DMS53 treated with DMSO at 0.1 percent for 48 hours (cell line): ENCODE results near the gene SLC25A33.
"Not testable (repeated sequence)": the region's sequence is repeated elsewhere in the genome, so short reads cannot be mapped to it uniquely, and the experiment has no call there.

ENCODE experiments used
- DNase-seq: peaks from one replicate; lab custom pipeline; 2025; ENCODE audit not compliant: unreplicated experiment; lab: John Stamatoyannopoulos, UW

SLC25A33 gene

GRCh38 chr1:9538669-9539164 is 548 bp upstream of the SLC25A33 start:
- DNase-seq = no peak

DNA sequence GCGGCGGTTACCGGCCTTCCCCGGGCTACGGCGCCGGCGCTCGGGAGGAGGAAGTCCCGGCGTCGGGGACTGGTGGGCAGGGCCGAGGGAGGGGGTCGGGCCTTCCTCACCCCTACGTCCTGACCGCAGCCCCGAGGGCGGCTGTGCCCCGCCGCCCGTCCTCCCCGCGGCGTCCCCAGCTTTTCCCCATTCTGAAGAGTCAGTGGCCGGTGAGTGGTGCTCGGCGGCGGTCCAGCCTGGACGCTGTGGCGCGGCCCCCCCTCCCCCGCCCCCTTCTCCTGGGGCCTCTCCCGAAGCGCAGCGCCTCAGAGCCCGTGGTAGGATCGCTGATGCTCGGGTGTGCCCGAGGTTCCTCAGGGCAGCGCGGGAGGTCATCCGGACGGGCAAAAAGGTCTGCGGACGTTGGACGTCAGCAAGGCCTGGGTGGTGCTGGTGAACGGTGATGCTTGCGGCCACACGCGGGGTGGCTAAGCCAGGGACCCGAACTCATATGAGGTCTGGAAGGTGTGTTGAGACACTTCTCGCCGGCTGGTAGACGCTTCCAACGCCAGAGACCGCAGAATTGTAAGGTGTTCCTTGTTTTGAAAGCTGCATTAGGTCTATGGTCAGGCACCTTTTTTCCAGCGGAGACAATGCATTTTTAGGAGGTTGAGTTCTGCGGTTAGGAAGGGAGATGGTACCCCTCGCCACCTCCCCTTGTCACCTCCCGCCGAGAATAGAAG is 725 bp downstream of the SLC25A33 start:
- no peak for DNase-seq

DNA sequence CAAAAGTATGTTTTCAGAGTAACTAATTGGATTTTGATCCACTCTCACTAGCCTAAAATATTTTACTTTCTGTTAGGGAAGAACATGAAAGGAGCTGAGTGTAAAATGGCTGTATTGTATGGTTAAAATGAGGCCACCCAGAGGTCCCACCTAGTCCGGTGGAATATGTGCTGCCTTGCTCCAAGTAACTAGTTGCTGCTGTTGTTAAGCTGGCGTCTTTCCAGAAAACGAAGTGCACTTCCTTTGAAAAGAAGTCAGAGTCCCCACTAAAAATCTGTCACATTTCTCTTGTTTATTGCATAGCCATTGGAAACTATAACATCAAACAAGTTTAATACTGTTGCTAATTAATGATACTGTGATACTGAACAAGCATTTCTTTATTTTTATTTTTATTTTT is 3.2 kb downstream of the SLC25A33 start:
- DNase-seq = no peak

DNA sequence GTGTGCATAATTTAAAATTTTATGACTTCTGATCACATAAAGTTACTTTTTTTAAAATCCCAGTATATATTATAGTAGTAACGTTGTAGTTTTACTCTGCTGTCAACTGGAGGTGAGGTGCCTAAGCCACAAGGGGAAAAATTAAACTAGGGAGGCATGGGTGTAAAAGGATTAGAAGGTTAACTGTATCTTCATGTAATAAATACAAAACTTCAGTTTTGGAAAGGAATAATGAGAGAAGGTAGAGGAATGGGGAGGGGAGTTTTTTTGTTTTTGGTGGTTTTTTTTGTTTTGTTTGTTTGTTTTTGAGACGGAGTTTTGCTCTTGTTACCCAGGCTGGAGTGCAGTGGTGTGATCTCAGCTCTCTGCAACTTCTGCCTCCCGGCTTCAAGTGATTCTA is 5.7 kb downstream of the SLC25A33 start:
- no peak for DNase-seq

DNA sequence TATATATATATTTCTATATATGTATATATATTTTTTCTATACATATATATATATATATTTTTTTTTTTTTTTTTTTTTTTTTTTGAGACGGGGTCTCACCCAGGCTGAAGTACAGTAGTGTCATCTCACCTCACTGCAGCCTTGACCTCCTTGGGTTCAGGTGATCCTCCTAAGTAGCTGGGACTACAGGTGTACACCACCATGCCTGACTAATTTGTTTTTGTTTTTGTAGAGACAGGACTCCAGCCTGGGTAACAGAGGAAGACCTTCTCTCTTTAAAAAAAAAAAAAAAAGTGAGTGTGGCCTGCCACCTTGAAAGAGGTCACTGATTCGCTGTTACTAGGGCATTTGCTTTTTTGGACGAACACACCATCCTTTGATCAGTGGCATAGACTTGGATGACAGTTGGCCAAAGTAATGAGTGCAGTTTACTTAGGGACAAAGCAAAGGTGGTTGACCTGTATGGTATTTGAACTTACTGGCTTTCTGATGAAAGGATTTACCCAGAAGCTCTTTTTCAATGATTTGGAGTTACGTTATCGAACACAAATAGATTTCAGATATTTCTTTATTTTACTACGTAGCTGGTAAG is 10.8 kb downstream of the SLC25A33 start:
- DNase-seq = no peak

- DNase-seq = no peak
Observed at GRCh38 chr1:9551984-9552383, 12.7 kb downstream of the SLC25A33 start.

- no peak for DNase-seq
Observed at GRCh38 chr1:9553736-9554144, 14.5 kb downstream of the SLC25A33 start.

GRCh38 chr1:9555942-9556341 is 16.7 kb downstream of the SLC25A33 start:
- DNase-seq = no peak

DNA sequence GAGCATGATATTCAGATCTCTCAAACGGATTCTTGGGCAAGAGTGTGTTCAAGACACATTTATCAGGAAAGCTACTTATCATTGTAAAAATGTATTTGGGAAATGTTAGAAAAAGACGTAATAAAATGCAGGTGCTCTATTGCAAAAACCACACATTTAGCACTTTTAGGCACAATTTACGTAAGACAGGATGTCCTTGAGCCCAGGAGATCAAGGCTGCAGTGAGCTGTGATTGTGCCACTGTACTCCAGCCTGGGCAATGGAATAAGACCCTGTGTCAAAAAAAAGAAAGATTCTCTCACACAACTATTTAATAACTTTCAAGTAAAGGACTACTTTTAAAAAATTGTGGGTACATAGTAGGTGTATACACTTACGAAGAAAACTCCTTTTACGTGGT is 18.4 kb downstream of the SLC25A33 start:
- no peak for DNase-seq

- no peak for DNase-seq
Observed at GRCh38 chr1:9558271-9558945, 19.1 kb downstream of the SLC25A33 start.

- DNase-seq = no peak
Observed at GRCh38 chr1:9558946-9559545, 19.8 kb downstream of the SLC25A33 start.

GRCh38 chr1:9559673-9560072 is 20.4 kb downstream of the SLC25A33 start:
- no peak for DNase-seq

DNA sequence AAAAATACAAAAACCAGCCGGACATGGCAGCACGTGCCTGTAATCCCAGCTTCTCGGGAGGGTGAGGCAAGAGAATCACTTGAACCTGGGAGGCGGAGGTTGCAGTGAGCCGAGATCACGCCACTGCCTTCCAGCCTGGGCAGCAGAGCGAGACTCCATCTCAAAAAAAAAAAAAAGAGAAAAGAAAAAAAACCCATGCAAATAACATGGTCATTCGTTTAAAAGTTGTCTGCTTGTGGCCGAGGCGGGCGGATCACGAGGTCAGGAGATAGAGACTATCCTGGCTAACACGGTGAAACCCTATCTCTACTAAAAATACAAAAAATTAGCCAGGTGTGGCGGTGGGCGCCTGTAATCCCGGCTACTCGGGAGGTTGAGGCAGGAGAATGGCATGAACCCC is 20.8 kb downstream of the SLC25A33 start:
- DNase-seq = not testable (repeated sequence)

GRCh38 chr1:9561429-9561828 is 22.2 kb downstream of the SLC25A33 start:
- DNase-seq = peak; percentile 8

GRCh38 chr1:9569267-9569666 is 30.0 kb downstream of the SLC25A33 start:
- no peak for DNase-seq

GRCh38 chr1:9570886-9571529 is 31.7 kb downstream of the SLC25A33 start:
- not testable (repeated sequence) for DNase-seq

DNA sequence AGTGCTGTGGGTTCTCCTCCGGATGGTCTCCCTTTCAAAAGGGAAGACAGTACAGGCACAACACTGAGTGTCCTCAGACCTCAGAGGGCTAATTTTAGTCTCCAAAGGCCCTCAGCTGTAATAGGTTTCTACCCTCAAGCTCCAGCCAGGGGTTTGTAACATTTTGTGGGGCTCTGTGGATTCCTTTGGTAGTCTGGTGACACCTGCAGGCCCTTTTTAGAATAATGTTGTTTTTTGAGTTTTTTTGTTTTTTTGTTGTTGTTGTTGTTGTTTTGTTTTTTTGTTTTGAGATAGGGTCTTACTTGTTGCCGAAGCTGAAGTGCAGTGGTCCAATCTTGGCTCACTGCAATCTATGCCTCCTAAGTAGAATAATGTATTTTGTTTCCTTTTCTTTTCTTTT is 34.5 kb downstream of the SLC25A33 start:
- no peak for DNase-seq

- no peak for DNase-seq
Observed at GRCh38 chr1:9575486-9575885, 36.2 kb downstream of the SLC25A33 start.

DNA sequence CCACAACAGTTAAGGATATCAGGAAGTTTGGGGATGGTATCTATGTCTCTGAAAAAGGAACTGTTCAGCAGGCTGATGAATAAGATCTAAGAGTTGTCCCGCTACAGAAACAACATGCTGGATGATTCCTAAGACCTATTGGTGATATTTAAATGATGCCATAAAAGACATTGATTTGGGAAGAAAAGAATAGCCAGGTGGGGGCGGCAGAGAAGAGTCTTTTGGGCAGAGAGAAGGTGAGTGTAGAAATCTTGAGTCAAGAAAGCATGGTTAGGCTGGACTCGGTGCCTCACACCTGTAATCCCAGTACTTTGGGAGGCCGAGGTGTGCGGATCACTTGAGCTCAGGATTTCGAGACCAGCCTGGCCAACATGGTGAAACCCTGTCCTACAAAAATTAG is 37.6 kb downstream of the SLC25A33 start:
- DNase-seq = no peak

- DNase-seq = no peak
Observed at GRCh38 chr1:9577423-9577822, 38.2 kb downstream of the SLC25A33 start.

GRCh38 chr1:9580942-9581341 is 41.7 kb downstream of the SLC25A33 start:
- no peak for DNase-seq
